Liver (tissue), 9 donors: ENCODE measurements around the gene DOCK2. TPM values are rescaled to one million over a fixed set of nuclear protein-coding genes. Genes with fewer than 3 reads are reported as not detected.

Experiments used
- DNase-seq: peaks from one replicate; pipeline ENCODE4 v3.0.0-alpha.2; 2017; ENCODE audit warnings: low spot score
- H3K27ac ChIP-seq, 2 donors: one replicate each; pipeline ENCODE4 v1.7.0; 2013; ENCODE audit warnings: inconsistent platforms in 2 of 2, low read length in 2 of 2, control low read depth in 1 of 2, low read depth in 1 of 2, mild to moderate bottlenecking in 1 of 2
- H3K27me3 ChIP-seq, 4 donors: one replicate each; pipeline versions ENCODE4 v1.6.1 to v1.7.0; 2013; ENCODE audit warnings: low read length in 3 of 4, inconsistent platforms in 1 of 4, mild to moderate bottlenecking in 1 of 4, moderate library complexity in 1 of 4; ENCODE audit not compliant: control insufficient read depth in 4 of 4, insufficient read depth in 4 of 4
- H3K36me3 ChIP-seq, 4 donors: one replicate each; pipeline versions ENCODE4 v1.6.1 to v1.7.0; 2013; ENCODE audit warnings: low read length in 3 of 4, mild to moderate bottlenecking in 3 of 4, low read depth in 1 of 4, moderate library complexity in 1 of 4; ENCODE audit not compliant: control insufficient read depth in 4 of 4, insufficient read depth in 3 of 4
- H3K4me1 ChIP-seq, 4 donors: one replicate each; pipeline versions ENCODE4 v1.6.1 to v1.7.0; 2013; ENCODE audit warnings: low read length in 3 of 4, mild to moderate bottlenecking in 3 of 4, moderate library complexity in 1 of 4; ENCODE audit not compliant: control insufficient read depth in 4 of 4, insufficient read depth in 4 of 4
- H3K4me3 ChIP-seq, 3 donors: one replicate each; pipeline versions ENCODE4 v1.6.1 to v1.7.0; 2013; ENCODE audit warnings: low read length in 3 of 3, control low read depth in 1 of 3, low read depth in 1 of 3, mild to moderate bottlenecking in 1 of 3
- H3K9ac ChIP-seq, 2 donors: one replicate each; pipeline ENCODE4 v1.7.0; 2013; ENCODE audit warnings: low read length in 2 of 2, mild to moderate bottlenecking in 2 of 2, moderate library complexity in 2 of 2, control low read depth in 1 of 2, low read depth in 1 of 2
- H3K9me3 ChIP-seq, 4 donors: one replicate each; pipeline versions ENCODE4 v1.6.1 to v1.7.0; 2013; ENCODE audit warnings: low read length in 3 of 4; ENCODE audit not compliant: control insufficient read depth in 4 of 4
- ATF3 ChIP-seq: IDR thresholded peaks from 2 replicates; pipeline ENCODE4 v1.6.1; 2016; ENCODE audit warnings: antibody characterized with exemption
- CTCF ChIP-seq: fragments of 150-350 bp; IDR thresholded peaks from 2 replicates; pipeline ENCODE4 v1.5.1; 2017; ENCODE audit warnings: improper control_type of control experiment, low read depth, low read length; ENCODE audit not compliant: missing input control
- EGR1 ChIP-seq, 2 donors: IDR thresholded peaks; 2 replicates each; pipeline ENCODE4 v1.6.1; 2016 to 2018; ENCODE audit warnings: antibody characterized with exemption in 2 of 2, low read depth in 2 of 2
- FOXA1 ChIP-seq: IDR thresholded peaks from 2 replicates; pipeline ENCODE4 v1.6.1; 2016; ENCODE audit warnings: antibody characterized with exemption
- FOXA2 ChIP-seq: IDR thresholded peaks from 2 replicates; pipeline ENCODE4 v1.6.1; 2016; ENCODE audit warnings: antibody characterized with exemption
- GABPA ChIP-seq, 2 donors: IDR thresholded peaks in 1 of 2; conservative IDR thresholded peaks in 1 of 2; 2 replicates each; pipeline ENCODE4 v1.6.1; 2016; ENCODE audit warnings: antibody characterized with exemption in 2 of 2, mild to moderate bottlenecking in 1 of 2, moderate library complexity in 1 of 2
- HNF4A ChIP-seq, 2 donors: conservative IDR thresholded peaks; 2 replicates each; pipeline ENCODE4 v1.6.1; 2016; ENCODE audit warnings: antibody characterized with exemption in 2 of 2, mild to moderate bottlenecking in 2 of 2
- HNF4G ChIP-seq: IDR thresholded peaks from 2 replicates; pipeline ENCODE4 v1.6.1; 2016; ENCODE audit warnings: antibody characterized with exemption
- JUND ChIP-seq, 2 donors: IDR thresholded peaks; 2 replicates each; pipeline ENCODE4 v1.6.1; 2016; ENCODE audit warnings: antibody characterized with exemption in 2 of 2
- MAX ChIP-seq: IDR thresholded peaks from 2 replicates; pipeline ENCODE4 v1.6.1; 2016; ENCODE audit warnings: antibody characterized with exemption
- NR2F2 ChIP-seq: IDR thresholded peaks from 2 replicates; pipeline ENCODE4 v1.6.1; 2016; ENCODE audit warnings: antibody characterized with exemption
- RAD21 ChIP-seq, 2 donors: IDR thresholded peaks; 2 replicates each; pipeline ENCODE4 v1.6.1; 2016; ENCODE audit warnings: antibody characterized with exemption in 2 of 2, mild to moderate bottlenecking in 2 of 2
- REST ChIP-seq: IDR thresholded peaks from 2 replicates; pipeline ENCODE4 v1.6.1; 2016; ENCODE audit warnings: antibody characterized with exemption, mild to moderate bottlenecking
- RXRA ChIP-seq, 2 donors: IDR thresholded peaks; 2 replicates each; pipeline ENCODE4 v1.6.1; 2017 to 2018; ENCODE audit warnings: antibody characterized with exemption in 2 of 2, mild to moderate bottlenecking in 1 of 2
- SP1 ChIP-seq: IDR thresholded peaks from 2 replicates; pipeline ENCODE4 v1.6.1; 2018; ENCODE audit warnings: antibody characterized with exemption, mild to moderate bottlenecking
- TAF1 ChIP-seq: conservative IDR thresholded peaks from 2 replicates; pipeline ENCODE4 v1.6.1; 2016; ENCODE audit warnings: antibody characterized with exemption, mild to moderate bottlenecking
- YY1 ChIP-seq: IDR thresholded peaks from 2 replicates; pipeline ENCODE4 v1.6.1; 2016; ENCODE audit warnings: antibody characterized with exemption, mild to moderate bottlenecking
- ZBTB33 ChIP-seq: IDR thresholded peaks from 2 replicates; pipeline ENCODE4 v1.6.1; 2016; ENCODE audit warnings: antibody characterized with exemption
- WGBS: extraction: QIAGEN DNeasy Blood & Tissue Kit; methylation state at CpG from one replicate; pipeline ENCODE4 v1.1.7; 2013; 5-methylcytosine and 5-hydroxymethylcytosine counted together
- polyA plus RNA-seq, 2 donors: library from polyadenylated mRNA; stranded (reverse) in 1 of 2; unstranded in 1 of 2; fragments of 200-250 nt in 1 of 2; fragments of >200 nt in 1 of 2; fragmentation: Nextera tagmentation in 1 of 2; extraction: Ambion mirVana in 1 of 2; gene quantifications; one replicate each; pipeline versions ENCODE4 v1.2.1 to v1.2.3, GENCODE V29; 2013 to 2015
- total RNA-seq, 2 donors: library from RNA; depleted of rRNA; stranded (reverse); fragments of >200 nt; gene quantifications; one replicate each; pipeline ENCODE4 v1.2.3, GENCODE V29; 2014
- donor health status: healthy.
- donor health status: healthy.
- donor health status: healthy.
- donor health status: healthy.
- donor health status: healthy.

DOCK2 gene
- total and polyA plus RNA-seq, 4 donors = 2.3 to 26.6 (median 8.2) TPM

- Histone ChIP-seq H3K36me3 (peaks cover 0 to 9% (median 0%) of the 10 kb centered on the region in 4 donors), H3K4me1 (no peaks in the 10 kb centered on the region), H3K4me3 (no peak overlapping the region), H3K9me3 (no peaks in the 10 kb centered on the region), H3K27ac (no peak overlapping the region), H3K9ac (no peak overlapping the region), H3K27me3 (peaks cover 0 to 3% (median 0%) of the 10 kb centered on the region in 4 donors)
- TF ChIP-seq EGR1 (IDR thresholded peaks at IDR 0.05; ENCODE audit: low read depth in 2 of 2) (no peak), RXRA (IDR thresholded peaks at IDR 0.05) (no peak), MAX (no peak), FOXA2 (no peak), TAF1 (no peak), ZBTB33 (no peak), SP1 (no peak), HNF4A (conservative IDR thresholded peaks at IDR 0.05) (no peak), CTCF (no peak), NR2F2 (no peak), JUND (IDR thresholded peaks at IDR 0.05) (no peak), HNF4G (no peak), ATF3 (no peak), REST (no peak), YY1 (no peak), RAD21 (IDR thresholded peaks at IDR 0.05) (no peak), GABPA (IDR thresholded peaks at IDR 0.05 in 1 of 2, conservative IDR thresholded peaks at IDR 0.05 in 1 of 2) (no peak), FOXA1 (no peak)
- DNase-seq = no peak
- WGBS = 92% methylated on average over 2 of the region's 2 CpGs
Observed at GRCh38 chr5:170071748-170072147, 434.7 kb downstream of the DOCK2 start.
